Pons (tissue), 1 donor: ENCODE measurements around the gene GRID1.

Experiments used
- DNase-seq: peaks from one replicate; pipeline ENCODE4 v3.0.0-alpha.2; 2016; ENCODE audit warnings: low spot score

The GRID1 gene

DNA sequence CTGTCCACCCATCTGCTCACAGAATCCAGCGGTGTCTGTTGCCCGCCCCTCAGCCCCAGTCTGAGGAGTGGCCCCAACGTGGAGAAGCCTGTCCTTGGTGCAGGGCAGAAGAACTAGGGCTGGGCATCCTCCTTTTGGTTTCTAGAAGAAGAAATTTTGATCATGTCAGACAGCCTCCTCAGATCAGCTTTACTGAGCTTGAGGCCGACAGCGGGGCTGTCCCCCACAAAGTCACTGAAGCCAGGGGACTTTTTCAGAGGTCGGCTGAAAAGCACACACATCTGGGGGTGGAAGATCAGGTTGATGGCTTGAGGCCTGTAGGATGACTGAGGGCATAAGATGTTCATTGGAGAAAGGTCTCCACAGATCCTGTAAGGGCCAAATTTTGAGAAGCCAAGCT is 767.9 kb downstream of the GRID1 start:
- DNase-seq, result no peak

DNA sequence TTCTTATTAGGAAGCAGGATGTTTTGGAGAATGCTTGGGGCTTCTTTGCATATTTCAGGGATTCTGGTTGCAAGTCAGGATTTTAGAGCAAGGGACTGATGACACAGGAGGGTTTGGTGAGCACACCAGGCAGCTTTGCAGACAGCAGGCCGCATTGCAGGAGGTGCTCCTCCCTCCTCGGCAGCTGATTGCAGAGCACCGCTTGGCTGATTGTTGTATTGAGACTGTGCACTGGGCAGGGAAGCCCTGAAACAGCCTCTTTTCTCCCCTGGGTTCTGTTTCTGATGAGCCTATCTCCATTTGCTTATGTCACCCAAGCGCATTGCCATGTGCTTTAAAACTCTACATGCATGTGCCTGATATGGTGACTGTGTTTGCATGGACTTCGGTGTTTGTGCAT is 769.6 kb downstream of the GRID1 start:
- no peak for DNase-seq

DNA sequence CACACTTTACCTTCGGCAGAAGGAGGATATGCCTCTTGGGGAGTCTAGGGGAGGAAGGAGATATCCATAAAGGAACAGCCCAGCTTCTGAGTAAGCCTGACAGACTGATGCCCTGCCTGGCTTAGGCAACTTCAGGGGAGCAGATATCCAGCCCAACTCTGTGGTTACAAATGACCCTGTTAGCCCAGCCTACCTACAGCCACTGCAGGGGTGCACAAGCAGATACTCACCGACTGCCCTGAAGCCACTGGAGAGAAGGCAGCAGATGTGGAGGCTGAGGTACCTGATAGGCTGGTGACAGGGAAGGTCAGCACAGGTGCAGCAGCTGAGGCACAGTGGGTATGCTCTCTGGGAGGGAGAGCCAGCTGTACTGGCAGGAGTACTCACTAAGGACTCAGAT is 770.2 kb downstream of the GRID1 start:
- no peak for DNase-seq

DNA sequence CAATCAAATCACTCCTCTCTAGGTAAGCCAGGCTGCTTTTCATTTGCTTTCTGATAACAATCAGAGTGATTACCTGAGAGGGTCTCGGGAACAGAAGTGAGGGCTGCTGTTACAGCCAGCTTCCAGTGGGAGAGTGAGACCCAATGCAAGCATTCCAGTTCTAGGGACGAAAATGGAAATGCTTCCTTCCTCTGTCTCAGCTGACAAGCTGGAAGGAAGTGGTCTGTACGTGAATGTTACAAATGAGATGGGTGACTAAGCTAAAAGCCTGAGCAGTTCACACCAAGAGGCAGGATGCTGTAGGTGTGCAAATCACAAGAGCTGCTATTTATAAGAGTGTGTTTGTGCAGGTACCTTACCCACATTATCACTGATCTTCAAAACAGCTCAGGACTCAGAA is 772.4 kb downstream of the GRID1 start:
- DNase-seq, result no peak

DNA sequence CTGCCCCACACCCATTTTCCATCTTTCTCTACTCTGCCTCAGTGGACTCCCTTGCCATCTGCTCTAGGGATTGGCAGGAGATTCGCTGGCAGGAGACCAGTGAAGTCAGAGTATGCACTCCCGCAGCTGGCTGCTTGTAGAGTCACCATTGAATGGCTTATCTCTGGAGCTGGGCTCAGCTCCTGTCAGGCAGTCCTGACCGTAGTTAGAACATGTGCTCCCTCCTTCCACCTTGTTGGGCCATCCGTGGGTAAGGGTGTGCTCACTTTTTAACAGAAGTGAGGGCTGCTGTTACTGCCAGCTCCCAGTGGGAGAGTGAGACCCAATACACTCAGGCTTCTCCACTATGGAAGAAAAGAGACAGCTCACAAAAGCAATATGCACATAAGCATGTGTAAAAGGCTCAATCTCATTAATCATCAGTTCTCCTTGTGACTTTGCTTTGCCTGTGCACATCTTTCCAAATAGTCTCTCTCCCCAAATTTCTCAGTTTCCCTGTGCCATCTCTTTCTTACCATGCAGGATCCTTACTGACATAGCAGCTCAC is 773.3 kb downstream of the GRID1 start:
- peak; percentile 19 for DNase-seq

DNA sequence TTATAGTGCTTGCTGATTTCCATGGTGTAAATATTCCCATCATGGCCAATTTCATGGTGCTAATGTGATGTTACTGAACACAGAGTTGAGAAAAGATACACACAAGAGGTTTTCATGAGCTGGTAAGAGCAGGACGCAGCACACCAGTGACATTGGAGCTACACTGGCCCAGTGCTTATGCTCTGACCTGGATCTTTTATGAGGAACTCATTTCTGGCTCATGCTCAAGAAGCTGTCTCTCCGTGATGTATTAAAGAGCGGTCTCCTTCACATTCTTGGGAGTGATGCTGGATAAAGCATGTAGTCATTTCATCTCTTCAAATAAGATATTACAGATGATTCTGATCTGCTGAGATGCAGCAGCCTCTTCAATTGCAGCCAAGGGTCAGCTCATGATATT is 785.2 kb downstream of the GRID1 start:
- DNase-seq, result no peak

DNA sequence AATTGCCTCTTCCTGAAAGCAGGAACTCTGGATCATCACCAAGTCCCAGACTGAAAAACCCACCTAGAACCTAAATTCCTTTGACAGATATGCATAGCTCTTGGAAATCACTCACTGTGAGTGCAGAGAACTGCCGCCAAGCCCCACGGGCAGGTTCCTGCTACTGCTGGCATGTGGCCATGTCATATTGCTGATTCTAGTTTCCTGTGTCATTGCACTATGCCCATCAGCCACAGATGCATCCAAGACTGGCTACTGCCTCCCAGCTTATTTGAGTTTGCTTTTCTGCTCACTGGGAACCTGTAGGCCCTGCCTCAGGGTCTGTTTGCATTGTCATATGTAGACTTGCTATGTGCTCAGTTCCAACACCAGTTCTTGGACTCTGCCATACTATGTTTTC is 786.0 kb downstream of the GRID1 start:
- no peak for DNase-seq

DNA sequence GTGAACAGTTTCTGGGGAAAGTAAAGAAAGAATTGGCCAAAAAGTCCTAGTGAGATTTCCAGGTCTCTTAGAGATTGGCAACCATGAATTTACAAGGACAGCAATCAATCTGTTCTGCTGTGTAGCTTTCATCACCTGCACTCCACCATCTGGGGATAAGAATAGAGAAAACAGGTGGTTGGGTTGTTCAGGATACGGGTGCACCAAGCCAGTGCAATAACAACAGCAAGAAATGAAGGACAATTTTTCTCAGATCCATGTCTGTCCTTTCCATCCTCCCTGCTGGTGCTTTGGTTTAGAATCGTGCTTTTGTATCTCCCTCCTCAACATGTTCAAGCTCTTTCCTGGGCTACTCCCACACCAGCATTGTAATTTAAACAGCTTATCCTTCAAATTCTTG is 787.7 kb downstream of the GRID1 start:
- no peak for DNase-seq

DNA sequence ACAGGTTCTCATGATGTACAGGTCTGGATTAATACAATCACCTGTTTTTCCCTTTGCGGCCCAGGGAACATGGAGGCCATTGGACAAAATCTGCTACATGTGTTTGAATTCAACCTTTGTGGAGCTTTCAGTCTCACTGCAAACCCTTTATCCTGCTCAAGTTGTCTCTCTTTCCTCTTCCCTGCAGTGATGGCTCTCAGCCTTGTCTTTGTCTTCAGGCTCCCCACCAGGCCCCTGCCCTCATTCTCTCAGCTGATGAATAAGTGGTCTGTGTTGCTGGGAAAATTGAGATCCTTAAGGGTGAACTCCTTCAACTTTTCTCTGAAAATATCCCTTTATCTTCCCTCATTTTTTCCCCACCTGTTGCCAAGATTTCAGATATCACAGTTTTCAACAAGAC is 791.2 kb downstream of the GRID1 start:
- no peak for DNase-seq

DNA sequence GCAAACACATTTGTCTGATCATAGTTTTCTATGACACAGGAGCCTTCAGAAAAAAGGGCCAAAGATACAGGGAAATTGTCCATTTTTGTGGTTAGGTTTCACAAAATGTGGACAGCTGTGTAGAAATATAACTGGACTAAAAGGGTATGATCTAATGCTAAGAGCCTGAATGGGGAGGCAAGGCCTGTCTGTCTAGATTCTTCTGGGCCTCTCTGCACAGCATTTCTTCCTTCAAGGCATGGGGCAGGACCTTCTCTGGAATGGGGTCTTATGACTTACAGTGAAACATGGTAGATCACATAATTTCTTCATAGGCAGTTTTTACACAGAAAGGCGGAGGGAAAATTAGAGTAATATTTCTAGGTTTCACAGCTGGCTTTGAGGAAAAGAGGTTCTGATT is 795.7 kb downstream of the GRID1 start:
- no peak for DNase-seq

DNA sequence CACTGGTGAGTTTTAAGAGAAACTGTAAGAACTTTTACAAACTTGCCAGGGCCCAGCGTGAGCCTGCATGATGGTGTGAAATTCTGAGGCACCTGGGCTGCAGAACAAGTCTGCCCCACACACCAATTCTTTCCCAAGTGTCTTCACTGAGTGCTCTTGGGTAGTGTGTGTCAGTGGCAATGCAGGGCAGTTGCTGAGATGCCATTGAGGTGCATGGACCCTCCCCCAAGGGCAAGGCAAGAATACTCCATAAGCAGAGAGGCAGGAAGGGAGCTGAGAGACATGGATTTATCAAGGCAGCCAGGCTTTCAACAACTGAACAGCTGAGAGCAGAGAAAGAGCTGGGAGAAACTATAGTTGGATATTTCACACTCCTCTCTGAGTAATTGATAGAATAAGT is 801.2 kb downstream of the GRID1 start:
- no peak for DNase-seq

DNA sequence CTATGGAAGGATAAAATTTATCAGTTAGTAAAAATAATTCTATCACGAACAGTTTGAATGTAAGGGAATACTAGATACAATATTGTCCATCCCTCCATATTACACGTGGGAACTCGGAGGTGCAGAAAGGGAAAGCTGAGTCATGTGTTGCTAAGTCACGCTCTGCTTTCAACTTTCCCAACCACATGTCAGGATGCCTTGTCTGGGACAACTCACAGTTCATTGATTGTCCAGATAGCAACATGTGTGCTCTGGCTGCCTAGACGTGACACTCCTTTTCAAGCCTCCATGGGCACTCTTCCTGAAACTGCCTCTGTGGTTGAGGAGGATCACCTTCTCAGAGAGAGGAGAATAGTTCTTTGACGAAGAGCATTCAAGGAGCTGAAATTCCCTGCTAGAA is 808.1 kb downstream of the GRID1 start:
- DNase-seq, result no peak

DNA sequence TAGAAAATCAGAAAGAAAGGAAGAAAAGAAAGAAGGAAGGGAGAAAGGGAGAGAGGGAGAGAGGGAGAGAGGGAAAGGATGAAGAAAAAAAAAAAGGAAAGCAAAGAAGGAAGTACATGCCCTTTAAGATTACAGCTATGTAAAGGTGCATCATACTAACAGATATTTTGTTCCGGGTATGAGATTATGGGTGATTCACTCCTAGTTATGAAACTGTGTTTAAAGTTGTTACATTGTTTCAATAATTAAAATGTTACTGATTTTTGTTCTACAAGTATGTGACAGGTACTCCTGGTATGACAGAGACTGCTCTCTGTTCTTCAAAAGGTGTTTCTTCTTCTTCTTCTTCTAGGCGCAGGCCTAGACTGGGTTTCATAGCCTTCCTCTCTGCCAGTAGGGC is 808.9 kb downstream of the GRID1 start:
- DNase-seq, result no peak

DNA sequence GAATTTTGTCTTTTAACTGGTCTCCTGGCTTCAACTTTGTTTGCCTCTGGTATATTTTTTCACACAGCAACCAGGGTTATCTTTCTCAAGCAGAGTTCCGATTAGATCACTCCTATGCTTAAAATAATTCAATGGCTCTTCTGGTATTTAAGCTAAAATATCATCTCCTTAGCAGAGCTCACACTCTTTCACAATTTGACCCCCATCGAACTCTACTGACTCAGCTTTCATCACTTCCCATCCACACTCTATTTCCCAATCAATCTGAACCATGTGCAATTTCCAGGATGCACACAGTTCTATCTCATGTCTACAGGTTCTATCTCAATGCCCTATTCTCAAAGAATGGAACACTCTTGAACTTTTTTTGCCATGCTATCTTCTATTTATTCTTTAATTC is 809.5 kb downstream of the GRID1 start:
- no peak for DNase-seq
